GM23338 (cell line): ENCODE results near the gene BANF1. TPM values are rescaled to one million over a fixed set of nuclear protein-coding genes. Genes with fewer than 3 reads are reported as not detected.

Source experiments
- ATAC-seq: fragments of 200-7000 bp; cut with Tn5 transposase; 3 replicates; pipeline ENCODE4 v1.9.1; 2020
- DNase-seq: peaks from one replicate; pipeline ENCODE4 v3.0.0-alpha.2; 2015; ENCODE audit warnings: low spot score
- H2AFZ ChIP-seq: fragments of 200-600 bp; sonication (generic); 2 replicates; pipeline ENCODE4 v1.8.0; 2016; ENCODE audit warnings: antibody characterized with exemption, mild to moderate bottlenecking, moderate library complexity
- H3F3A ChIP-seq: fragments of 200-600 bp; sonication (generic); replicated peaks from 2 replicates; pipeline ENCODE4 v1.8.0; 2017; ENCODE audit warnings: antibody characterized with exemption, mixed run types, low read depth
- H3K27ac ChIP-seq: fragments of 200-600 bp; sonication (generic); 2 replicates; pipeline ENCODE4 v1.6.1; 2016; ENCODE audit warnings: low read depth
- H3K27me3 ChIP-seq: fragments of 200-600 bp; sonication (generic); 2 replicates; pipeline ENCODE4 v1.8.0; 2016; ENCODE audit warnings: mild to moderate bottlenecking, mixed run types, moderate library complexity; ENCODE audit not compliant: insufficient read depth
- H3K36me3 ChIP-seq: fragments of 200-600 bp; sonication (generic); 2 replicates; pipeline ENCODE4 v1.8.0; 2016; ENCODE audit warnings: mild to moderate bottlenecking; ENCODE audit not compliant: insufficient read depth
- H3K4me1 ChIP-seq: fragments of 200-600 bp; sonication (generic); 2 replicates; pipeline ENCODE4 v1.8.0; 2016; ENCODE audit warnings: mild to moderate bottlenecking, moderate library complexity; ENCODE audit not compliant: insufficient read depth
- H3K4me2 ChIP-seq: fragments of 200-600 bp; sonication (generic); 2 replicates; pipeline ENCODE4 v1.7.1; 2017; ENCODE audit warnings: mixed run types
- H3K4me3 ChIP-seq: fragments of 200-600 bp; sonication (generic); 2 replicates; pipeline ENCODE4 v1.6.1; 2016; ENCODE audit warnings: mixed run types
- H3K79me2 ChIP-seq: fragments of 200-600 bp; sonication (generic); replicated peaks from 2 replicates; pipeline ENCODE4 v1.8.0; 2017; ENCODE audit warnings: mild to moderate bottlenecking; ENCODE audit not compliant: insufficient read depth
- H3K9me2 ChIP-seq: fragments of 200-600 bp; sonication (generic); 2 replicates; pipeline ENCODE4 v1.8.0; 2017; ENCODE audit not compliant: insufficient read depth
- H4K20me1 ChIP-seq: fragments of 200-600 bp; sonication (generic); replicated peaks from 2 replicates; pipeline ENCODE4 v1.8.0; 2017; ENCODE audit warnings: mild to moderate bottlenecking; ENCODE audit not compliant: insufficient read depth
- H3K27ac Mint-ChIP-seq: 2 replicates; pipeline ENCODE4 v1.8.0; 2020; ENCODE audit warnings: inconsistent platforms, mild to moderate bottlenecking, moderate library complexity, mixed read lengths
- H3K27me3 Mint-ChIP-seq: 3 replicates; pipeline ENCODE4 v1.8.0; 2022; ENCODE audit warnings: low read depth, mild to moderate bottlenecking, moderate library complexity, mixed read lengths, inconsistent platforms; ENCODE audit not compliant: insufficient read depth, poor library complexity
- H3K36me3 Mint-ChIP-seq: 3 replicates; pipeline ENCODE4 v1.8.0; 2021; ENCODE audit warnings: low read depth, mild to moderate bottlenecking, inconsistent platforms, moderate library complexity, mixed read lengths
- H3K4me1 Mint-ChIP-seq: 3 replicates; pipeline ENCODE4 v1.8.0; 2020; ENCODE audit warnings: mild to moderate bottlenecking, inconsistent platforms, mixed read lengths
- H3K4me3 Mint-ChIP-seq: 3 replicates; pipeline ENCODE4 v1.8.0; 2021; ENCODE audit warnings: moderate library complexity, mild to moderate bottlenecking, inconsistent platforms, mixed read lengths
- H3K9me3 Mint-ChIP-seq: 3 replicates; pipeline ENCODE4 v1.8.0; 2020; ENCODE audit warnings: moderate library complexity, mild to moderate bottlenecking, inconsistent platforms, mixed read lengths
- CREB1 ChIP-seq: fragments of 250-450 bp; sonication (Bioruptor Pico); IDR thresholded peaks from 2 replicates; pipeline ENCODE4 v1.5.0; 2020; ENCODE audit warnings: low read depth, mild to moderate bottlenecking, moderate library complexity
- ETS1 ChIP-seq: IDR thresholded peaks from 2 replicates; pipeline ENCODE4 v1.6.1; 2016; ENCODE audit warnings: antibody characterized with exemption
- NANOG ChIP-seq: IDR thresholded peaks from 2 replicates; pipeline ENCODE4 v1.6.1; 2016; ENCODE audit warnings: antibody characterized with exemption, borderline replicate concordance
- POLR2AphosphoS5 ChIP-seq: IDR thresholded peaks from 2 replicates; pipeline ENCODE4 v1.6.1; 2016; ENCODE audit warnings: antibody characterized with exemption, low read depth
- STAT1 ChIP-seq: IDR thresholded peaks from one replicate; pipeline ENCODE4 v1.6.1; 2016; ENCODE audit warnings: antibody characterized with exemption; ENCODE audit not compliant: unreplicated experiment
- ZNF331 ChIP-seq: fragments of 250-450 bp; sonication (Bioruptor Pico); IDR thresholded peaks from 2 replicates; pipeline ENCODE4 v1.5.0; 2020; ENCODE audit warnings: low read depth, mild to moderate bottlenecking, moderate library complexity
- polyA plus RNA-seq: library from polyadenylated mRNA; unstranded; fragments of >200 nt; fragmentation: Nextera tagmentation; extraction: Ambion mirVana; gene quantifications from 2 replicates; pipeline ENCODE4 v1.2.1, GENCODE V29; 2016
- total RNA-seq: library from RNA; depleted of rRNA; stranded (reverse); fragments of >200 nt; shearing (Covaris generic); gene quantifications from 2 replicates; pipeline ENCODE4 v1.2.3, GENCODE V29; 2014
- TF ChIP-seq, protein P1 (sequence below): fragments of 250-450 bp; sonication (Bioruptor Pico); IDR thresholded peaks from 2 replicates; pipeline ENCODE4 v1.5.0; 2020; ENCODE audit warnings: mild to moderate bottlenecking, moderate library complexity

BANF1 gene
- total and polyA plus RNA-seq, 2 experiments from 2014 or later: 58.2 to 765 TPM

DNA sequence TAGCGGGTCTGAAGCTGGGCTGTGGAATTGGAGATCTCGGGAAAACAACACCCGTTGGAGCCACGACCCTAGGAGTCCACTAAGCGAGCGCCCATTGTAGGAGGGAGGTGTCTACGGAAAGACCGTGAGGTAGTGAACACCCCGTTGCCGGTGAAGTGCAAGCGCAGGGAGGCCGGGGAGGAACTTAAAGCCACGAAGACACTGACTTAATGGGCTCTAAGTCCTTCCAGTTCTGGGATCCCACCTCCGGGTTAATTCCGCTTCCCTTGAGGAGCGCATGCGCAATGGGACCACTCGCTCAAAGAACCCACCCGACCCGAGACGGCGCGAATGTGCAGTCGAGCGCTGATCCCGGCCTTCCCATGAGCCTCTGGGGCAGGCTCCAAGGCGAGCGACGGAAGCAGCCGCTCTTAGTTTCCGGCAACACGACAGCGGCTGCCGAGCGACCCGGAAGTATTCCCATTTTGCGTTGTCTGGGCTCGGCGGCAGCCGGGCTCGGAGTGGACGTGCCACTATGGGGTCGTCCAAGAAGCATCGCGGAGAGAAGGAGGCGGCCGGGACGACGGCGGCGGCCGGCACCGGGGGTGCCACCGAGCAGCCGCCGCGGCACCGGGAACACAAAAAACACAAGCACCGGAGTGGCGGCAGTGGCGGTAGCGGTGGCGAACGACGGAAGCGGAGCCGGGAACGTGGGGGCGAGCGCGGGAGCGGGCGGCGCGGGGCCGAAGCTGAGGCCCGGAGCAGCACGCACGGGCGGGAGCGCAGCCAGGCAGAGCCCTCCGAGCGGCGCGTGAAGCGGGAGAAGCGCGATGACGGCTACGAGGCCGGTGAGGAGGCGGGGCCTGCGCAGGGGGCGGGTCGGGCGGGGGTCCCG, 40.8 kb upstream of the BANF1 start, which contains the start of gene SART1:
Gene SART1, plus strand, starts transcription at position 468 of the 874 bp plus-strand sequence. Its CDS starts 47 bp downstream, at position 515.
- Histone ChIP-seq H3K4me2 (peak within 1 kb of the TSS; percentile 100), H3K9me2 (no peaks in the 10 kb centered on the region), H3K4me1 (peaks cover 8% of the 10 kb centered on the region), H2AFZ (peak within 1 kb of the TSS; percentile 75; the same call in 1 of the 2 replicates), H3K79me2 (peaks cover 26% of the 10 kb centered on the region), H3F3A (0 out of 2 replicates have a peak, but pooled peaks cover 3% of the 10 kb centered on the region), H3K27ac (peak within 1 kb of the TSS; percentile 88), H4K20me1 (peaks cover 13% of the 10 kb centered on the region), H3K4me3 (peak within 1 kb of the TSS; percentile 85), H3K36me3 (no peaks in the 10 kb centered on the region; the same call in 1 of the 2 replicates), H3K27me3 (no peaks in the 10 kb centered on the region)
- TF ChIP-seq NANOG (no peak), ETS1 (peak; percentile 95), POLR2AphosphoS5 (peak; percentile 89), ZNF331 (CRISPR knock-in tag) (no peak), CREB1 (CRISPR knock-in tag) (0 out of 2 replicates have a peak, but pooled peaks have one; percentile 36), STAT1 (no peak)
- TF ChIP-seq, protein P1, sequence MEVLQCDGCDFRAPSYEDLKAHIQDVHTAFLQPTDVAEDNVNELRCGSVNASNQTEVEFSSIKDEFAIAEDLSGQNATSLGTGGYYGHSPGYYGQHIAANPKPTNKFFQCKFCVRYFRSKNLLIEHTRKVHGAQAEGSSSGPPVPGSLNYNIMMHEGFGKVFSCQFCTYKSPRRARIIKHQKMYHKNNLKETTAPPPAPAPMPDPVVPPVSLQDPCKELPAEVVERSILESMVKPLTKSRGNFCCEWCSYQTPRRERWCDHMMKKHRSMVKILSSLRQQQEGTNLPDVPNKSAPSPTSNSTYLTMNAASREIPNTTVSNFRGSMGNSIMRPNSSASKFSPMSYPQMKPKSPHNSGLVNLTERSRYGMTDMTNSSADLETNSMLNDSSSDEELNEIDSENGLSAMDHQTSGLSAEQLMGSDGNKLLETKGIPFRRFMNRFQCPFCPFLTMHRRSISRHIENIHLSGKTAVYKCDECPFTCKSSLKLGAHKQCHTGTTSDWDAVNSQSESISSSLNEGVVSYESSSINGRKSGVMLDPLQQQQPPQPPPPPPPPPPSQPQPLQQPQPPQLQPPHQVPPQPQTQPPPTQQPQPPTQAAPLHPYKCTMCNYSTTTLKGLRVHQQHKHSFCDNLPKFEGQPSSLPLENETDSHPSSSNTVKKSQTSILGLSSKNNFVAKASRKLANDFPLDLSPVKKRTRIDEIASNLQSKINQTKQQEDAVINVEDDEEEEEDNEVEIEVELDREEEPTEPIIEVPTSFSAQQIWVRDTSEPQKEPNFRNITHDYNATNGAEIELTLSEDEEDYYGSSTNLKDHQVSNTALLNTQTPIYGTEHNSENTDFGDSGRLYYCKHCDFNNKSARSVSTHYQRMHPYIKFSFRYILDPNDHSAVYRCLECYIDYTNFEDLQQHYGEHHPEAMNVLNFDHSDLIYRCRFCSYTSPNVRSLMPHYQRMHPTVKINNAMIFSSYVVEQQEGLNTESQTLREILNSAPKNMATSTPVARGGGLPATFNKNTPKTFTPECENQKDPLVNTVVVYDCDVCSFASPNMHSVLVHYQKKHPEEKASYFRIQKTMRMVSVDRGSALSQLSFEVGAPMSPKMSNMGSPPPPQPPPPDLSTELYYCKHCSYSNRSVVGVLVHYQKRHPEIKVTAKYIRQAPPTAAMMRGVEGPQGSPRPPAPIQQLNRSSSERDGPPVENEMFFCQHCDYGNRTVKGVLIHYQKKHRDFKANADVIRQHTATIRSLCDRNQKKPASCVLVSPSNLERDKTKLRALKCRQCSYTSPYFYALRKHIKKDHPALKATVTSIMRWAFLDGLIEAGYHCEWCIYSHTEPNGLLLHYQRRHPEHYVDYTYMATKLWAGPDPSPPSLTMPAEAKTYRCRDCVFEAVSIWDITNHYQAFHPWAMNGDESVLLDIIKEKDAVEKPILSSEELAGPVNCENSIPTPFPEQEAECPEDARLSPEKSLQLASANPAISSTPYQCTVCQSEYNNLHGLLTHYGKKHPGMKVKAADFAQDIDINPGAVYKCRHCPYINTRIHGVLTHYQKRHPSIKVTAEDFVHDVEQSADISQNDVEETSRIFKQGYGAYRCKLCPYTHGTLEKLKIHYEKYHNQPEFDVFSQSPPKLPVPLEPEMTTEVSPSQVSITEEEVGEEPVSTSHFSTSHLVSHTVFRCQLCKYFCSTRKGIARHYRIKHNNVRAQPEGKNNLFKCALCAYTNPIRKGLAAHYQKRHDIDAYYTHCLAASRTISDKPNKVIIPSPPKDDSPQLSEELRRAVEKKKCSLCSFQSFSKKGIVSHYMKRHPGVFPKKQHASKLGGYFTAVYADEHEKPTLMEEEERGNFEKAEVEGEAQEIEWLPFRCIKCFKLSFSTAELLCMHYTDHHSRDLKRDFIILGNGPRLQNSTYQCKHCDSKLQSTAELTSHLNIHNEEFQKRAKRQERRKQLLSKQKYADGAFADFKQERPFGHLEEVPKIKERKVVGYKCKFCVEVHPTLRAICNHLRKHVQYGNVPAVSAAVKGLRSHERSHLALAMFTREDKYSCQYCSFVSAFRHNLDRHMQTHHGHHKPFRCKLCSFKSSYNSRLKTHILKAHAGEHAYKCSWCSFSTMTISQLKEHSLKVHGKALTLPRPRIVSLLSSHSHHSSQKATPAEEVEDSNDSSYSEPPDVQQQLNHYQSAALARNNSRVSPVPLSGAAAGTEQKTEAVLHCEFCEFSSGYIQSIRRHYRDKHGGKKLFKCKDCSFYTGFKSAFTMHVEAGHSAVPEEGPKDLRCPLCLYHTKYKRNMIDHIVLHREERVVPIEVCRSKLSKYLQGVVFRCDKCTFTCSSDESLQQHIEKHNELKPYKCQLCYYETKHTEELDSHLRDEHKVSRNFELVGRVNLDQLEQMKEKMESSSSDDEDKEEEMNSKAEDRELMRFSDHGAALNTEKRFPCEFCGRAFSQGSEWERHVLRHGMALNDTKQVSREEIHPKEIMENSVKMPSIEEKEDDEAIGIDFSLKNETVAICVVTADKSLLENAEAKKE (CRISPR knock-in tag): no peak
- H3K27ac Mint-ChIP-seq: peak within 1 kb of the TSS; percentile 97
- peak within 1 kb of the TSS; percentile 96 for H3K4me3 Mint-ChIP-seq
- H3K27me3 Mint-ChIP-seq: peaks cover 16% of the 10 kb centered on the region
- DNase-seq (peak; percentile 99), ATAC-seq (peak; percentile 93)
- peaks cover 17% of the 10 kb centered on the region for H3K4me1 Mint-ChIP-seq
- peaks cover 27% of the 10 kb centered on the region for H3K36me3 Mint-ChIP-seq
- peaks cover 2% of the 10 kb centered on the region; the same call in 1 of the 3 replicates for H3K9me3 Mint-ChIP-seq
